DMS153 treated with DMSO at 0.1 percent for 48 hours (cell line): ENCODE data around the gene DCUN1D3.
A peak's percentile ranks its signal among the peaks of the same experiment; 100 is the strongest.
"Not testable (repeated sequence)": the region's sequence is repeated elsewhere in the genome, so short reads cannot be mapped to it uniquely, and the experiment has no call there.

Experiments used
- DNase-seq: peaks from one replicate; lab custom pipeline; 2025; ENCODE audit not compliant: unreplicated experiment; lab: John Stamatoyannopoulos, UW

The DCUN1D3 gene

GRCh38 chr16:20900299-20901067, at the start of gene DCUN1D3, which contains the start of gene LYRM1:
Gene DCUN1D3 (minus strand): TSS chr16:20900358. CDS start chr16:20862538, 37,820 bp downstream.
Gene LYRM1 (plus strand): TSS chr16:20900771. CDS start chr16:20915556, 14,785 bp downstream.
- DNase-seq = peak; percentile 94

GRCh38 chr16:20949660-20950059, 49.5 kb upstream of the DCUN1D3 start:
- no peak for DNase-seq

GRCh38 chr16:20948444-20948843, 48.3 kb upstream of the DCUN1D3 start:
- DNase-seq = no peak

GRCh38 chr16:20946015-20946629, 46.0 kb upstream of the DCUN1D3 start:
- DNase-seq = no peak

GRCh38 chr16:20945575-20945875, 45.4 kb upstream of the DCUN1D3 start:
- DNase-seq = not testable (repeated sequence)

GRCh38 chr16:20944861-20945574, 44.9 kb upstream of the DCUN1D3 start:
- DNase-seq = no peak

GRCh38 chr16:20942256-20942655, 42.1 kb upstream of the DCUN1D3 start:
- no peak for DNase-seq

- no peak for DNase-seq
Observed at GRCh38 chr16:20941636-20941926, 41.4 kb upstream of the DCUN1D3 start.

GRCh38 chr16:20940871-20941635, 40.9 kb upstream of the DCUN1D3 start:
- no peak for DNase-seq

GRCh38 chr16:20939611-20940010, 39.5 kb upstream of the DCUN1D3 start:
- DNase-seq = no peak

GRCh38 chr16:20938426-20938825, 38.3 kb upstream of the DCUN1D3 start:
- DNase-seq = no peak

- no peak for DNase-seq
Observed at GRCh38 chr16:20937736-20938135, 37.6 kb upstream of the DCUN1D3 start.

- DNase-seq = no peak
Observed at GRCh38 chr16:20933589-20933988, 33.4 kb upstream of the DCUN1D3 start.

GRCh38 chr16:20931066-20931600, 31.0 kb upstream of the DCUN1D3 start:
- no peak for DNase-seq

- no peak for DNase-seq
Observed at GRCh38 chr16:20930365-20930690, 30.2 kb upstream of the DCUN1D3 start.

- DNase-seq = not testable (repeated sequence)
Observed at GRCh38 chr16:20929676-20930364, 29.7 kb upstream of the DCUN1D3 start.

- DNase-seq = no peak
Observed at GRCh38 chr16:20928774-20929411, 28.7 kb upstream of the DCUN1D3 start.

- DNase-seq = no peak
Observed at GRCh38 chr16:20925751-20926150, 25.6 kb upstream of the DCUN1D3 start.

GRCh38 chr16:20923876-20924275, 23.7 kb upstream of the DCUN1D3 start:
- DNase-seq = no peak

GRCh38 chr16:20920799-20921198, 20.6 kb upstream of the DCUN1D3 start:
- no peak for DNase-seq
